K562 (cell line): ENCODE results near the gene RNF166. TPM values are rescaled to one million over a fixed set of nuclear protein-coding genes. Genes with fewer than 3 reads are reported as not detected.

ENCODE experiments used
- ATAC-seq: fragments of 200-7000 bp; cut with Tn5 transposase; 3 replicates; pipeline ENCODE4 v1.9.1; 2020; ENCODE audit warnings: moderate library complexity
- BruUV-seq: library from RNA; stranded (reverse); fragments of 400-500 nt; replicated peaks from 2 replicates; lab custom pipeline; 2021; lab: Mats Ljungman, UMichigan
- CTCF ChIA-PET: fragments of 300-600 bp; formaldehyde crosslinking; extraction: SDS; loops from one replicate; lab custom pipeline; 2021; ENCODE audit warnings: low intra/inter-chr PET ratio; lab: Yijun Ruan, JAX
- POLR2A ChIA-PET: fragments of 300-600, 350-650 bp; sonication (Branson Sonifier 250); formaldehyde crosslinking; extraction: SDS; loops from one replicate; lab custom pipeline; 2021; ENCODE audit warnings: antibody characterized with exemption, inconsistent platforms; lab: Yijun Ruan, JAX
- DNase-seq, 4 experiments: peaks; one replicate each; pipeline versions ENCODE4 v3.0.0 to v3.0.0-alpha.2; 2011 to 2018; ENCODE audit warnings: low spot score in 3 of 4, mixed read lengths in 3 of 4; ENCODE audit errors: extremely low read depth in 1 of 4
- FAIRE-seq: peaks from 2 replicates; lab custom pipeline; 2011; peaks lifted over from hg19 to GRCh38; lab: Jason Lieb, UNC
- H2AFZ ChIP-seq: 2 replicates; pipeline ENCODE4 v1.6.0; 2011; ENCODE audit warnings: low read depth, low read length, control low read depth, inconsistent platforms
- H3K27ac ChIP-seq: fragments of 200-600 bp; 3 replicates; pipeline ENCODE4 v1.8.0; 2011; ENCODE audit warnings: low read depth, mild to moderate bottlenecking, control low read depth, inconsistent platforms, low read length, moderate library complexity, mixed read lengths; ENCODE audit errors: extremely low read depth
- H3K27me3 ChIP-seq, 2 experiments: fragments of 300-600 bp in 1 of 2; 2 replicates in 1 of 2; 3 replicates in 1 of 2; pipeline versions ENCODE4 v1.6.0 to v1.8.0; 2011; ENCODE audit warnings: inconsistent platforms in 2 of 2, low read length in 2 of 2, mild to moderate bottlenecking in 1 of 2, mixed read lengths in 1 of 2, moderate library complexity in 1 of 2; ENCODE audit not compliant: control insufficient read depth in 2 of 2, insufficient read depth in 2 of 2
- H3K36me3 ChIP-seq: fragments of 300-600 bp; 3 replicates; pipeline ENCODE4 v1.8.0; 2011; ENCODE audit warnings: mild to moderate bottlenecking, low read length, inconsistent platforms; ENCODE audit not compliant: control insufficient read depth, insufficient read depth
- H3K4me1 ChIP-seq, 2 experiments: fragments of 200-600 bp in 1 of 2; replicated peaks in 1 of 2; 2 replicates in 1 of 2; 3 replicates in 1 of 2; pipeline versions ENCODE4 v1.5.1 to v1.8.0; 2011; ENCODE audit warnings: inconsistent platforms in 2 of 2, low read length in 2 of 2, mild to moderate bottlenecking in 1 of 2, mixed read lengths in 1 of 2, moderate library complexity in 1 of 2; ENCODE audit not compliant: control insufficient read depth in 2 of 2, insufficient read depth in 2 of 2
- H3K4me2 ChIP-seq: 2 replicates; pipeline ENCODE4 v1.6.1; 2011; ENCODE audit warnings: low read length, control low read depth, inconsistent platforms, mixed read lengths; ENCODE audit not compliant: insufficient read depth
- H3K4me3 ChIP-seq: fragments of 200-600 bp; sonication (generic), shearing (Covaris generic); 2 replicates; pipeline ENCODE4 v1.5.1; 2016; ENCODE audit warnings: control low read depth, inconsistent platforms
- H3K79me2 ChIP-seq: fragments of 200-600 bp; 3 replicates; pipeline ENCODE4 v1.8.0; 2011; ENCODE audit warnings: low read length, inconsistent platforms; ENCODE audit not compliant: control insufficient read depth, insufficient read depth
- H3K9ac ChIP-seq, 2 experiments: 2 replicates each; pipeline versions ENCODE4 v1.6.0 to v1.6.1; 2011; ENCODE audit warnings: low read depth in 2 of 2, low read length in 2 of 2, control low read depth in 1 of 2, inconsistent platforms in 1 of 2, mild to moderate bottlenecking in 1 of 2, mixed read lengths in 1 of 2; ENCODE audit not compliant: insufficient read depth in 1 of 2
- H3K9me1 ChIP-seq: one replicate; pipeline ENCODE4 v1.6.0; 2011; ENCODE audit warnings: inconsistent platforms, mild to moderate bottlenecking, low read length, moderate library complexity; ENCODE audit not compliant: control insufficient read depth, insufficient read depth
- H3K9me3 ChIP-seq: replicated peaks from 2 replicates; pipeline ENCODE4 v1.5.1; 2011; ENCODE audit warnings: low read depth, low read length, inconsistent platforms; ENCODE audit not compliant: control insufficient read depth, insufficient read depth
- H4K20me1 ChIP-seq: replicated peaks from 2 replicates; pipeline ENCODE4 v1.6.1; 2011; ENCODE audit warnings: low read length, inconsistent platforms, mixed read lengths; ENCODE audit not compliant: control insufficient read depth, insufficient read depth
- BDP1 ChIP-seq: IDR thresholded peaks from 3 replicates; pipeline ENCODE4 v1.6.1; 2011; ENCODE audit not compliant: insufficient read length, insufficient read depth
- BRF1 ChIP-seq: IDR thresholded peaks from 3 replicates; pipeline ENCODE4 v1.6.1; 2011; ENCODE audit warnings: borderline replicate concordance, mild to moderate bottlenecking; ENCODE audit not compliant: insufficient read length; ENCODE audit errors: extremely low read depth
- FOXJ3 ChIP-seq: sonication (generic); formaldehyde crosslinking; IDR thresholded peaks from 2 replicates; pipeline ENCODE4 v1.4.0; 2020; ENCODE audit warnings: mild to moderate bottlenecking, missing genetic modification reagents
- HDAC8 ChIP-seq: fragments of 450-650 bp; IDR thresholded peaks from 2 replicates; pipeline ENCODE4 v1.6.1; 2016; ENCODE audit warnings: mild to moderate bottlenecking, missing genetic modification characterization, moderate library complexity, missing compliant biosample characterization
- HNRNPK ChIP-seq: fragments of 200-400 bp; formaldehyde crosslinking; IDR thresholded peaks from one replicate; pipeline ENCODE4 v1.6.1; 2018; ENCODE audit warnings: mild to moderate bottlenecking, low read depth, low read length; ENCODE audit not compliant: poor library complexity, severe bottlenecking
- KLF10 ChIP-seq: fragments of 250-450 bp; sonication (Bioruptor Pico); IDR thresholded peaks from 2 replicates; pipeline ENCODE4 v1.6.1; 2021; ENCODE audit warnings: matching md5 sums
- POLR2AphosphoS2 ChIP-seq: IDR thresholded peaks from 2 replicates; pipeline ENCODE4 v1.6.1; 2012; ENCODE audit warnings: low read length, improper control_type of control experiment
- RAD51 ChIP-seq: fragments of 450-650 bp; IDR thresholded peaks from 2 replicates; pipeline ENCODE4 v1.7.1; 2016; ENCODE audit warnings: low read depth, mild to moderate bottlenecking, borderline replicate concordance
- ZBTB1 ChIP-seq: sonication (generic); formaldehyde crosslinking; IDR thresholded peaks from 2 replicates; pipeline ENCODE4 v1.8.1; 2023; ENCODE audit warnings: missing genetic modification reagents, low read depth, mild to moderate bottlenecking, borderline replicate concordance
- ZBTB33 ChIP-seq: sonication (generic); formaldehyde crosslinking; IDR thresholded peaks from 2 replicates; pipeline ENCODE4 v1.8.1; 2023; ENCODE audit warnings: mild to moderate bottlenecking, missing genetic modification reagents
- ZNF316 ChIP-seq: fragments of 450-650 bp; IDR thresholded peaks from 2 replicates; pipeline ENCODE4 v1.6.1; 2016
- ZNF717 ChIP-seq: fragments of 250-450 bp; sonication (Bioruptor Pico); IDR thresholded peaks from 2 replicates; pipeline ENCODE4 v1.5.0; 2021
- WGBS: fragments of 100-300 bp; shearing (Covaris generic); methylation state at CpG from one replicate; pipeline ENCODE4 v1.1.6; 2016; ENCODE audit warnings: low coverage, mixed read lengths; ENCODE audit not compliant: insufficient coverage; ENCODE audit errors: missing lambda C conversion rate; 5-methylcytosine and 5-hydroxymethylcytosine counted together
- in situ Hi-C: fragments of 300-500 bp; cut with MboI; formaldehyde crosslinking; loops from 4 replicates; pipeline ENCODE4 v1.15.0; 2018; ENCODE audit warnings: inconsistent platforms, mixed read lengths
- intact Hi-C: fragments of 100-400 bp; cut with micrococcal nuclease; formaldehyde crosslinking; loops from 2 replicates; pipeline ENCODE4 v1.14.2; 2022
- polyA plus RNA-seq, 8 experiments: library from polyadenylated mRNA; depleted of rRNA in 4 of 8; stranded (reverse) in 5 of 8; unstranded in 3 of 8; fragments of >200 nt; fragmentation: Nextera tagmentation in 2 of 8; fragmentation: Illumina TruSeq in 1 of 8; extraction: Ambion mirVana in 2 of 8; extraction: Trizol in 1 of 8; gene quantifications; 2 replicates each; pipeline versions ENCODE4 v1.2.1 to v1.2.3, GENCODE V29; 2011 to 2014; ENCODE audit warnings: inconsistent platforms in 1 of 8, missing spikeins in 1 of 8
- total RNA-seq, 7 experiments: library from RNA; depleted of rRNA in 6 of 7; stranded (reverse); fragments of >200 nt in 6 of 7; fragmentation: Illumina TruSeq in 2 of 7; extraction: Trizol in 2 of 7; gene quantifications; 2 replicates each; pipeline versions ENCODE4 v1.2.1 to v1.2.3, GENCODE V29; 2011 to 2021; ENCODE audit warnings: low replicate concordance in 1 of 7
- TF ChIP-seq, protein P1 (sequence below): fragments of 150-350 bp; conservative IDR thresholded peaks from 2 replicates; pipeline ENCODE4 v1.6.1; 2014; ENCODE audit warnings: low read length
- TF ChIP-seq, protein P2 (sequence below): fragments of 200-800 bp; sonication (Bioruptor generic); IDR thresholded peaks from 2 replicates; pipeline ENCODE4 v1.6.1; 2017; ENCODE audit warnings: missing genetic modification characterization, missing compliant biosample characterization

RNF166 gene
- total and polyA plus RNA-seq, 9 of the 15 experiments (the other 6 are each of a cell fraction or from before 2014, with no cell fraction given) = 0.56 to 60.3 (median 19.5) TPM

DNA sequence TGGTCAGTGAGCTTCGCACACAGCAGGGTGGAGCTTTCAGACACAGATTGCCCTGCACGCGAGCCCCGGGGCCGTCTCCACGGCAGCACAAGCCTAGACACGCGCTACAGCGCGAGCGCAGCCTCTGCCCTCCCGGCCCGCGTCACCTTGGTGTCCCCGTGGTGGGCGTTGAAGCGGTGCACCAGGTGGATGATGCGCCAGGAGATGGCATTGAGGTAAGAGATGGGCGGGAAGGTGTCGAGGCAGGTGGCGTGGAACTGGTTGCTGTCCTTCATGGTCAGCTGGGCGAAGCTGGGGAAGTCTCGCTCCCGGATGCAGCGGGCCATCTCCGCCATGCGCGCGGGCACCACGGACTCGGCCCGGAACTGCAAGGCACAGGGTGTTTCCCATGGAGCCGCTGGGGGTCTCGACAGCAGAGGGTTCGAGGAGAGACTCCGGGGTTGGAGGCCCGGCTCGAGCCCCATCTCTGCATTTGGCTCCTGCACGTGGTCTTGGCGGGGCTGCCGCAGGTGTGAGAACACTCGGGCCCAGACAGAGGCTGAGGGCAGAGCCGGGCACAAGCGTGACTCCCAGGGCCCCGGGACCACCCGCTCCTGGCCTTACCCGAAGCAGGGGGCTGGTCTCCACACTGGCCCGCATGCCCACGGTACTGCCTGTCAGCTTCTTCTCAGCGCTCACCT, 51.0 kb downstream of the RNF166 start (continued):
- TF ChIP-seq ZBTB33 = peak; percentile 33; the same call in 1 of the 2 replicates

GRCh38 chr16:88654363-88655052, 51.7 kb downstream of the RNF166 start:
- Histone ChIP-seq H3K36me3 (peaks cover 82% of the 10 kb centered on the region; the same call in 2 of the 3 replicates), H3K79me2 (peaks cover 44% of the 10 kb centered on the region), H3K4me1 (peaks cover 11 to 93% of the 10 kb centered on the region in 2 experiments; a peak in 4 of 5 replicates), H3K9me3 (no peaks in the 10 kb centered on the region), H3K27me3 (no peaks in the 10 kb centered on the region), H4K20me1 (peaks cover 9% of the 10 kb centered on the region; the same call in 1 of the 2 replicates), H3K27ac (no peak overlapping the region), H3K4me2 (no peak overlapping the region), H3K9me1 (no peaks in the 10 kb centered on the region), H3K9ac (peak overlapping the region in 1 of 2 experiments; percentile 61; a peak in 1 of 4 replicates), H2AFZ (no peak overlapping the region), H3K4me3 (no peak overlapping the region)
- ATAC-seq (no peak), DNase-seq (no peak), FAIRE-seq (no peak)
- 89% methylated on average over 22 of the region's 28 CpGs for WGBS
- POLR2A ChIA-PET = interaction anchor here (1.0 kb wide), 1 partner anchor 15 kb away, joined by 4 read pairs; no protein-coding TSS in a partner anchor
- no TSS peak for BruUV-seq
- CTCF ChIA-PET = no interaction called here
- intact Hi-C loops (no loop called here), in situ Hi-C loops (no loop called here)
- TF ChIP-seq FOXJ3 (CRISPR knock-in tag) (no peak), RAD51 (no peak), BRF1 (no peak), BDP1 (no peak), HDAC8 (tag) (no peak), ZBTB1 (CRISPR knock-in tag) (no peak), POLR2AphosphoS2 (no peak), ZNF316 (no peak), HNRNPK (no peak), KLF10 (CRISPR knock-in tag) (no peak), ZNF717 (CRISPR knock-in tag) (no peak)
- TF ChIP-seq, protein P1, sequence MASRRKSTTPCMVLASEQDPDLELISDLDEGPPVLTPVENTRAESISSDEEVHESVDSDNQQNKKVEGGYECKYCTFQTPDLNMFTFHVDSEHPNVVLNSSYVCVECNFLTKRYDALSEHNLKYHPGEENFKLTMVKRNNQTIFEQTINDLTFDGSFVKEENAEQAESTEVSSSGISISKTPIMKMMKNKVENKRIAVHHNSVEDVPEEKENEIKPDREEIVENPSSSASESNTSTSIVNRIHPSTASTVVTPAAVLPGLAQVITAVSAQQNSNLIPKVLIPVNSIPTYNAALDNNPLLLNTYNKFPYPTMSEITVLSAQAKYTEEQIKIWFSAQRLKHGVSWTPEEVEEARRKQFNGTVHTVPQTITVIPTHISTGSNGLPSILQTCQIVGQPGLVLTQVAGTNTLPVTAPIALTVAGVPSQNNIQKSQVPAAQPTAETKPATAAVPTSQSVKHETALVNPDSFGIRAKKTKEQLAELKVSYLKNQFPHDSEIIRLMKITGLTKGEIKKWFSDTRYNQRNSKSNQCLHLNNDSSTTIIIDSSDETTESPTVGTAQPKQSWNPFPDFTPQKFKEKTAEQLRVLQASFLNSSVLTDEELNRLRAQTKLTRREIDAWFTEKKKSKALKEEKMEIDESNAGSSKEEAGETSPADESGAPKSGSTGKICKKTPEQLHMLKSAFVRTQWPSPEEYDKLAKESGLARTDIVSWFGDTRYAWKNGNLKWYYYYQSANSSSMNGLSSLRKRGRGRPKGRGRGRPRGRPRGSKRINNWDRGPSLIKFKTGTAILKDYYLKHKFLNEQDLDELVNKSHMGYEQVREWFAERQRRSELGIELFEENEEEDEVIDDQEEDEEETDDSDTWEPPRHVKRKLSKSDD = no peak
- TF ChIP-seq, protein P2, sequence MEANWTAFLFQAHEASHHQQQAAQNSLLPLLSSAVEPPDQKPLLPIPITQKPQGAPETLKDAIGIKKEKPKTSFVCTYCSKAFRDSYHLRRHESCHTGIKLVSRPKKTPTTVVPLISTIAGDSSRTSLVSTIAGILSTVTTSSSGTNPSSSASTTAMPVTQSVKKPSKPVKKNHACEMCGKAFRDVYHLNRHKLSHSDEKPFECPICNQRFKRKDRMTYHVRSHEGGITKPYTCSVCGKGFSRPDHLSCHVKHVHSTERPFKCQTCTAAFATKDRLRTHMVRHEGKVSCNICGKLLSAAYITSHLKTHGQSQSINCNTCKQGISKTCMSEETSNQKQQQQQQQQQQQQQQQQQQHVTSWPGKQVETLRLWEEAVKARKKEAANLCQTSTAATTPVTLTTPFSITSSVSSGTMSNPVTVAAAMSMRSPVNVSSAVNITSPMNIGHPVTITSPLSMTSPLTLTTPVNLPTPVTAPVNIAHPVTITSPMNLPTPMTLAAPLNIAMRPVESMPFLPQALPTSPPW (CRISPR knock-in tag) = no peak
